GM12801 (cell line): Measurements from ENCODE around the gene TNNI3.

Source experiments
- CTCF ChIP-seq: IDR thresholded peaks from one replicate; pipeline ENCODE4 v1.5.1; 2011; ENCODE audit warnings: control low read depth; ENCODE audit not compliant: insufficient read length; ENCODE audit errors: extremely low read depth

Gene TNNI3

GRCh38 chr19:55175117-55175867, 17.8 kb upstream of the TNNI3 start:
- TF ChIP-seq CTCF = no peak

- no peak for TF ChIP-seq CTCF
Observed at GRCh38 chr19:55174425-55175116, 17.0 kb upstream of the TNNI3 start.

- TF ChIP-seq CTCF = no peak
Observed at GRCh38 chr19:55173714-55174409, 16.3 kb upstream of the TNNI3 start.

GRCh38 chr19:55173186-55173713, 15.7 kb upstream of the TNNI3 start:
- TF ChIP-seq CTCF = no peak

GRCh38 chr19:55172741-55173140, 15.2 kb upstream of the TNNI3 start:
- TF ChIP-seq CTCF = no peak

- TF ChIP-seq CTCF = no peak
Observed at GRCh38 chr19:55171440-55171839, 13.9 kb upstream of the TNNI3 start.

GRCh38 chr19:55169136-55169535, 11.6 kb upstream of the TNNI3 start:
- no peak for TF ChIP-seq CTCF
